GM12864 (cell line): ENCODE results near the gene HAPLN3.
"Not testable (repeated sequence)": the region's sequence is repeated elsewhere in the genome, so short reads cannot be mapped to it uniquely, and the experiment has no call there.

Experiments used
- DNase-seq: peaks from one replicate; pipeline ENCODE4 v3.0.0-alpha.2; 2011; ENCODE audit warnings: low read depth
- H3K4me3 ChIP-seq: 2 replicates; pipeline ENCODE4 v1.5.1; 2011; ENCODE audit warnings: mild to moderate bottlenecking, low read depth, low read length, control low read depth
- TF ChIP-seq, protein P1 (sequence below): IDR thresholded peaks from 2 replicates; pipeline ENCODE4 v1.5.1; 2011; ENCODE audit warnings: low read depth, mild to moderate bottlenecking, moderate library complexity, low read length, control low read depth, inconsistent platforms; ENCODE audit errors: missing control alignments

Gene HAPLN3

DNA sequence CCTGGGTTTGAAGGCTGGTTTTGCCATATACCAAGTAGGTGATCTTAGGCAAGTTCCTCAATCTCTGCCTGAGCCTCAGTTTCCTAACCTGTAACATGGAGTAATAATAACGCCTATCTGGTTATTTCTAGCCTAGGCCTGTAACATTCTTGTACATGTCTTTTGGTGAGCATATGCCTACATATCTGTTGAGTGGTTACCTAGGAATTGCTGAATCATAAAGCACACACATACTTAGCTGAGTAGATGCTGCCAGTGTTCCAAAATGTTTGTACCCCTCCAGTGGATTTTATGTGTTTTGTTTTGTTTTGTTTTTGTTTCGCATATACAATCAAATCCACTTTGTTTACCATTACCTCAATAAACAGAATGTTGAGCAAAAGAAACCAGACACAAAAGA lies 35.2 kb upstream of the HAPLN3 start:
- TF ChIP-seq, protein P1, sequence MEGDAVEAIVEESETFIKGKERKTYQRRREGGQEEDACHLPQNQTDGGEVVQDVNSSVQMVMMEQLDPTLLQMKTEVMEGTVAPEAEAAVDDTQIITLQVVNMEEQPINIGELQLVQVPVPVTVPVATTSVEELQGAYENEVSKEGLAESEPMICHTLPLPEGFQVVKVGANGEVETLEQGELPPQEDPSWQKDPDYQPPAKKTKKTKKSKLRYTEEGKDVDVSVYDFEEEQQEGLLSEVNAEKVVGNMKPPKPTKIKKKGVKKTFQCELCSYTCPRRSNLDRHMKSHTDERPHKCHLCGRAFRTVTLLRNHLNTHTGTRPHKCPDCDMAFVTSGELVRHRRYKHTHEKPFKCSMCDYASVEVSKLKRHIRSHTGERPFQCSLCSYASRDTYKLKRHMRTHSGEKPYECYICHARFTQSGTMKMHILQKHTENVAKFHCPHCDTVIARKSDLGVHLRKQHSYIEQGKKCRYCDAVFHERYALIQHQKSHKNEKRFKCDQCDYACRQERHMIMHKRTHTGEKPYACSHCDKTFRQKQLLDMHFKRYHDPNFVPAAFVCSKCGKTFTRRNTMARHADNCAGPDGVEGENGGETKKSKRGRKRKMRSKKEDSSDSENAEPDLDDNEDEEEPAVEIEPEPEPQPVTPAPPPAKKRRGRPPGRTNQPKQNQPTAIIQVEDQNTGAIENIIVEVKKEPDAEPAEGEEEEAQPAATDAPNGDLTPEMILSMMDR = no peak
- no peak overlapping the region for H3K4me3 ChIP-seq
- DNase-seq = no peak

DNA sequence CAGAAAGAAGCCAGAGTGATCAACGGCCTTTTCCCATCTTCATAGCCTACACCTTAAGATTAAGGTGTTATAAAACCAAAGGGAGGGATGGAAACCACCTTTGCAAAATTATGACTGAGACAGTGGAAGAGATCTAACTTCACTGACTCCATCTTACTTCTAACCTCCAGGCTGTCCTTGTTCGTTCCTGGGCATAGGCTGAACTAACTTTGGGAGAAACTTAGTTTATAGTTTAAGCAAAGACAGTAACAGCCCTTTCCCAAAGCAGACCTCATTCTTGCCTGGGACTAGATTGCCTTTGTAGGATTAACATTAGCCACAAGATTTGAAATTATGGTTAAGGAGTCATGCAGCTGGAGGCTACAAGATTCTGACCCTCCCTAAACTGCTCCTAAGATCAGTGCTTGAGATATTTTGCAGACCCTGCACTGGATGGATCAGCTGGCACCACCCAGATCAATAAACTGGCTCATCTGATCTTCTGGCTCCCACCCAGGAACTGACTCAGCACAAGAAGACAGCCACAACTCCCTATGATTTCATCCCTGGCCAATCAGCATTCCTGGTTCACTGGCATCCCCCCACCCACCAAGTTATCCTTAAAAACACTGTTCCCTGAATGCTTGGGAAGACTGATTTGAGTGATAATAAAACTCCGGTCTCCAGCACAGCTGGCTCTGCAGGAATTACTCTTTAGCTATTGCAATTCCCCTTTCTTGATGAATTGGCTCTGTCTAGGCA lies 34.2 kb upstream of the HAPLN3 start:
- DNase-seq, H3K4me3 ChIP-seq: not testable (repeated sequence)

DNA sequence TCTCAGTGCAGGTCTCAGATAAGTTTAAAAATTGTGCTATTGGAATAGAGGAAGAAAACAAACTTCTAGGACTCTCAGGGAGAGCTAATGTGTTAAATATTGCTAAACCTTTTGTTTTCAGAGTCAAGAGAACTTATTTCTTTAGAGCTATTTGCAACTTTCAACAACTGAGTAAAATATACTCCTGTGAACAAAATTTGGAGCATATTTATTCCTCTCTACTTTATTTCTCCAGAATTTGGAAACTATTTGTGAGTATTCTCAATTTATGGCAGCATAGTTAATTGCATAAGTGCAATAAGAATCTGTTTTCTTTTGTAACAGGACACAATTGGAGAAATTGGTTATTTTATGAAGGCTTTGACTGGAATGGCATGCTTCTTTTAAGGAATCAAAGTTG lies 32.8 kb upstream of the HAPLN3 start:
- not testable (repeated sequence) for H3K4me3 ChIP-seq, DNase-seq

DNA sequence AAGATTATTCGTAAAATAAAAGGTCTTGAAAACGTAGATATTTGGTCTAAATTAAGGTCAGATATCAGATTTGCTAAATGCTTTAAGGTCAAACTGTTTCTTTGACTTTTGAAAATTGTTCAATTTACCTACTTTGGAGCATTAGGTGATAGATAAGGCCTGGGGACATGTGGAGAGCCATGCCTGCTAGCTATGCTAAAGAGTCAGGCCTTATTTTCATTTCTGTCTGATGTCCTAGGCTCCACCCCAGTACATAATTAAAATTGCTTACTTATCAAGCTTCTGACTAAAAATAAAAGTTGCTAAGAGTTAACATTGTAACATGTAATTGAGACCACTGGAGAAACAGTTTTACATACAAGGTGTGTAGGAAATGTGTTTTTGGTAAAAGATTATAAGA lies 30.3 kb upstream of the HAPLN3 start:
- DNase-seq, H3K4me3 ChIP-seq: not testable (repeated sequence)

DNA sequence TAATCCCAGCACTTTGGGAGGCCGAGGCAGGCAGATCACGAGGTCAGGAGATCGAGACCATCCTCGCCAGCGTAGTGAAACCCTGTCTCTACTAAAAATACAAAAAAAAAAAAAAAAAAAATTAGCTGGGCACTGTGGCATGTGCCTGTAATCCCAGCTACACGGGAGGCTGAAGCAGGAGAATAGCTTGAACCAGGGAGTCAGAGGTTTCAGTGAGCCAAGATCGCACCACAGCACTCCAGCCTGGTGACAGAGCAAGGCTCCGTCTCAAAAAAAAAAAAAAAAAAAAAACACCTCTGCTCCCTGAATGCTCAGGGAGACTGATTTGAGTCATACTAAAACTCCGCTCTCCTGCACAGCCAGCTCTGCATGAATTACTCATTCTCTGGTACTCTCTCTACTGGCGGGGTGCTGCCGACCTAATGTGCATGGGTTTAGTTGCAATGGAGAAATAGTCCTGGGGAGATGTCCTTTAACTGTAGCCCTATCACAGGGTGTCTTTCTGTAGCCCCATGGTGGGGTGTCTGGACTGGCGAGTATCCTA lies 25.6 kb upstream of the HAPLN3 start:
- H3K4me3 ChIP-seq = not testable (repeated sequence)
- DNase-seq = peak; percentile 43

DNA sequence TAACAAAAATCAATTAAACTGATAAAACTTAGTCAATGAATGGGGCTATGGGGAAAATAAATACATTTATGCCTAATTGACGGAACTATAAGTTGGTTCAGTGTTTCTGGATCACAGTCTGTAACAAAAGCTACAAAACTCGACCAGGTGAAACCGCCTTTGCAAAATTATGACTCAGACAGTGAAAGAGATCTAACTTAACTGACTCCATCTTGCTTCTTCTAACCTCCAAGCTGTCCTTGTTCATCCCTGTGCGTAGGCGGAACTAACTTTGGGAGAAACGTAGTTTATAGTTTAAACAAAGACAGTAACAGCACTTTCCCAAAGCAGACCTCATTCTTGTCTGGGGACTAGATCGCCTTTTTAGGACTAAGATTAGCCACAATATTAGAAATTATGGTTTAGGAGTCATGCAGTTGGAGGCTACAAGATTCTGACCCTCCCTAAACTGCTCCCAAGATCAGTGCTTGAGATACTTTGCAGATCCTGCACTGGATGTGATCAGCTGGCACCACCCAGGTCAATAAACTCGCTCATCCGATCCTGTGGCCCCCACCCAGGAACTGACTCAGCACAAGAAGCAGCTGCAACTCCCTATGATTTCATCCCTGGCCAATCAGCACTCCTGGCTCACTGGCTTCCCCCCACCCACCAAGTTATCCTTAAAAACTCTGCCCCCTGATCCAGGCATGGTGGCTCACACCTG lies 25.0 kb upstream of the HAPLN3 start:
- no peak for DNase-seq
- no peak overlapping the region; the same call in 1 of the 2 replicates for H3K4me3 ChIP-seq
- TF ChIP-seq, protein P1 = no peak

DNA sequence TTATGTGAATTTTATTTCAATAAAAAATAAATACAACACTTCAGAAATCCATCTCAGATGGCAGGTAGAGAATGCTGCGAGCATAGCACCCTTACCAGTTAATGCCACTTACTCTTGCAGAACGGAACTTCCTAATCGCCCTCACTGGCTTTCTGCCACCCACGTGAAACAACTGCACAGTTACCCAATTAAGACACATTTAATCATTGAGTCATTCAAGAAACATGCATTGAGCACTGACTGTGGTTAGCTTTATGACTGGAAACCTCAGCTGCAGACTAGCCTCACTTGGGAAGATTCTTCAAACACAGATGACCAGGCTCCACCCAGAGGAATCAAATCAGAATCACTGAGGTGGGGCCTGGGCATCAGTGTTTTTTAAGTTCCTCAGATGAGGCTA lies 23.4 kb upstream of the HAPLN3 start:
- peak; percentile 40 for DNase-seq
- TF ChIP-seq, protein P1 = no peak
- no peak overlapping the region for H3K4me3 ChIP-seq

DNA sequence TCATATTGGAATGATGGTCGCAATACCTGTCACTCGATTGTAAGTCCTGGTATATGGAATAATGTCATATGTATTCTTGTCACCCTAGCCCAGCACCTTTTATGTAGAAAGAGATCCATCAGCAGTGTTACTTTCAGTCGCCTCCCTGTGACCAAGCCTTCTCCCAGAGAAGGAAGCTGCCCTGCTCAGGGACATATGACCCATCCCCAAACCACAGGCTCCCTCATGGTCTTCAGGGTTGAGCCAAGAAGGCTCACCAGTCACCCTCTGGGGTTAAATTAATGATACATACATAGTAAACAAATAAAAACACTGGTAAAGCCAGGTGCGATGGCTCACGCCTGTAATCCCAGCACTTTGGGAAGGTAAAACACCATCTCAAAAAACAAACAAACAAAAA lies 22.4 kb upstream of the HAPLN3 start:
- no peak overlapping the region for H3K4me3 ChIP-seq
- DNase-seq = no peak
- TF ChIP-seq, protein P1 = no peak

DNA sequence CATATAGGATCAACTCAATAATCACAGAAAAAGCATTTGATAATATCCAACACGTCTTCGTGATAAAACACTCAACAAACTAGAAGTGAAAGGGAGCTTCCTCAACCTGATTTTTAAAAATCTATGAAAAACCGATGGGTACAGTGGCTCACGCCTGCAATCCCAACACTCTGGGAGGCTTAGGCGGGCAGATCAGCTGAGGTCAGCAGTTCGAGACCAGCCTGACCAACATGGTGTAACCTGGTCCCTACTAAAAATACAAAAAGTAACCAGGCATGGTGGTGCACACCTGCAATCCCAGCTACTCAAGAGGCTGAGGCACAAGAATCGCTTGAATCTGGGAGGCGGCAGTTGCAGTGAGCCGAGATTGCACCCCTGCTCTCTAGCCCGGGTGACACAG lies 20.0 kb upstream of the HAPLN3 start:
- H3K4me3 ChIP-seq = no peak overlapping the region
- TF ChIP-seq, protein P1 = no peak
- no peak for DNase-seq
